Epithelial cell of esophagus (primary cell): ENCODE results near the gene RPL11.

Experiments
- DNase-seq: peaks from one replicate; pipeline ENCODE4 v3.0.0; 2010; ENCODE audit warnings: low read depth
- H3K4me3 ChIP-seq: 2 replicates; pipeline ENCODE4 v1.5.1; 2011; ENCODE audit warnings: mild to moderate bottlenecking, low read length, control low read depth
- CTCF ChIP-seq: IDR thresholded peaks from 2 replicates; pipeline ENCODE4 v1.5.1; 2011; ENCODE audit warnings: low read depth, mild to moderate bottlenecking, low read length, control low read depth, inconsistent platforms; ENCODE audit not compliant: insufficient read depth; ENCODE audit errors: missing control alignments

Gene RPL11

DNA sequence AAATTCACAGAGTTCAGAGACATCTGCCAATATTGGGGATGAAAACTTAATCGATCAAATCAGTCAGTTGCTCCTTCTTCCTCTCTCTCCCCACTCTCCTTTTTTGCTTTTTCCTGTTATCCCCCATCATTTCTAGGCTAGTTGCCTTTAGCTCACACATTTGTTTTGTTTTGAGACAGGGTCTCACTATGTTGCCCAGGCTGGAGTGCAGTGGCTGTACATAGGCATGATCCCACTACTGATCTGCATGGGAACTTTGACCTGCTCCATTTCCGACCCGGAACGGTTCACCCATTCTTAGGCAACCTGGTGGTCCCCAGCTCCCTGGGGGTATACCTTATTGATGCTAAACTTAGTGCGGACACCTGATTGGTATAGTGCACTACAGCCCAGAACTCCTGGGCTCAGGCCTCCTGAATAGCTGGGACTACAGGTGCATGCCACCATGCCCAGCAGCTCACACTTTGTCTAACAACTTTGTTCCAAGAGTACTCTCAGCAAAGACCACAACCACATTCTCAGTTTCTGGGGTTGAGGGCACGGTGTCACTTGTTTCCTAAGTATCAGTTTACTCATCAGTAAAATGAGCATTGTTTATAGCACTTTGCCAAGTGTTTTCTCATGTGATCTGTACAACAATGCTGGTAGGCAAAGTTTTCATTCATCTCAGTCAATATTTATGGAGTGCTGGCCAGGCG, 45.0 kb downstream of the RPL11 start:
- no peak for DNase-seq
- H3K4me3 ChIP-seq: no peak overlapping the region
- TF ChIP-seq CTCF: no peak

DNA sequence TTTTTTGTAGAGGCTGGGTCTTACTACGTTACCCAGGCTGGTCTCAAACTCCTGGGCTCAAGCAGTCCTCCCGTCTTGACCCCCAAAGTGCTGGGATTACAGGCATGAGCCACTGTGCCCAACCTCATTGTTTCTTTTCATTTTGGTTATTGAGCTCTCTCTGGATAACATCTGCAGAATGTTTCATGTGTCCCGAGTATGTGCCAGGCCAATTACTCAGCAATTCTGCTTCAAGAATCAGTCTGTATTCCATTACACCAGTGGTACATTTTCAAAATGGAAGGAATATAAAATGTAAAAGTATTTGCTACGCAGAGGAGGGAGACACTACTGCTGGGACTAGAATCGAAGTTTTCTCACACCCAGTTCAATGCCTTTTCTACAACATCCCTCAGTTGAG, 50.0 kb downstream of the RPL11 start:
- H3K4me3 ChIP-seq: no peak overlapping the region
- DNase-seq: no peak

DNA sequence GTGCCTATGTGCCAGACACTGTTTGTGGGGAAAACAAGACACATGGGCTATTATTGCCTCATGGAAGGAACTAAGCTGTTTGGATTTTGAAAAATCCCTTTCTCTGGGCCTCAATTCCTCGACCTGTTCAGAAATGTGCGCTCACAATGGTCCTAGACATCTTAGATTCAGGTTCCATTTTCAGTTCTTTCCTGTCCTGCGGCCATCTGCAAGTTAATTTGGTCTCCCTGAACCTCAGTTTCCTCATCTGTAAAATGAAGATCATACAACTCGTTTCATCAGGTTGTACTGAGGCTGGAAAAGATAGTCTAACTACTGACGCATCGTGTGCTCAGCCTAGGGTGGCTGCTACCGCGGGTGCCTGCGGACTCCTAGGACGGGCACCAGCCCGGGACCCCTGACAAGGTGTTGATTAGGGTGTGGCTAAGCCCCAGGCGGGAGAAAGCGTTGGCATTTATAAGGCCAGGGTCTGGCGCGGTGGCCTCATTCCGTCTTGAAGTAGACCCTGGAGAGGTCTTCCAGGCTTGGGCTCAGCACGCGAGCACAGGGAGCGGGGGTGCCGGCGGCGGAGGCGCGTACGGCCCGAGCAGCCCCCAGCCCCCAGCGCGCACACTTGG, 51.2 kb downstream of the RPL11 start:
- DNase-seq: peak; percentile 33
- peak overlapping the region; percentile 83 for H3K4me3 ChIP-seq
- TF ChIP-seq CTCF: no peak

More for the DNA sequence above, 50.0 kb downstream of the RPL11 start:
- no peak for TF ChIP-seq CTCF

GRCh38 chr1:23743287-23744152, 51.9 kb downstream of the RPL11 start, which contains the start of gene ELOA:
Gene ELOA (plus strand): TSS chr1:23743471. CDS start chr1:23743504, 33 bp downstream.
- no peak for TF ChIP-seq CTCF
- peak; percentile 69 for DNase-seq
- peak within 1 kb of the TSS; percentile 83 for H3K4me3 ChIP-seq

DNA sequence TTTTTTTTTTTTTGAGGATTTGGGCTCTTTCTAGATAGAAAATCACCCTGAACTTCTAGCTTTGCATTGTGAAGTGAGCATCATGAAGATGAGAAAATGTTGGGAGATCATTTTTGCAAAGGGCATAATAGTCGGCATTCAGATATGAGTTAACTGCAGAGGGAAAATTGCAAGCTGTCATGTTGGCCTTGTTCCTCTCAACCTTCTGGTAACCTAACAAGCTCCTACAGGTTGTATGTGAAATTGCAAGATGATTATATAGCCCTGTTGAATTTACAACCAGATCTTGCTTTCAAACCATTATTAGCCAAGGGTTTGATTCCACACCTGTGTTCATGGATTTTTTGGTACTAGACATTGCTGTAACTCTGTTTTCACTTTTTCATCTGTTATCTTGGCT, 53.9 kb downstream of the RPL11 start:
- peak; percentile 57 for TF ChIP-seq CTCF
- no peak overlapping the region for H3K4me3 ChIP-seq
- DNase-seq: peak; percentile 62
